ENCODE measurements around the gene NKAIN2.

DNA sequence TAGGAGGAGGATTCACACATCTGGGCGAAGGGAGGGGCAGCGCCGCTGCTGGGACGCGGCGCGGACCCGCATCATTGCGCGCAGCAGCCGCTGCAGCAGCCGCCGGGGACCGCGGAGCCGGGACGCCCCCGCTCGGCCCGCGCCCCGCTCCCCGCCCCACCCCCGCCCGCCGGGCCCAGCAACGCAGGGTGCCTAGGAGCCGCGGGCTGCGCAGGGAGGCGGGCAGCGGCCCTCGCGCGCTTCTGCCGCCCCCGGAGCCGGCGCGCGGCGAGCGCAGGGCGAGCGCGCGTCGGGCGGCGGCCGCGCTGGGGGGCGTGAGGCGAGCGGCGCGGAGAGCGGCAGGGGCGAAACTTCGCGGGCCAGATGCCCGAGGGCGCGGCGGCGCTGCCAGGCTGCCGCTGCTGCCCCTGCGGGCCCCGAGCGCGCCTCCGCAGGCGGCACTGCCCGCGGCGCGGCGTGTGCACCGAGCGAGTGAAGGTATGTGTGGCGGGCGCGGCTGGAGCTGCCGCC, at the start of gene NKAIN2:
- TF ChIP-seq CTCF (conservative IDR thresholded peaks at IDR 0.05 in 1 of 2, IDR thresholded peaks at IDR 0.05 in 1 of 2; ENCODE audit: extremely low read depth in 1 of 2, insufficient read depth in 1 of 2, low read depth in 1 of 2, low read length in 2 of 2) (no peak), EZH2 (IDR thresholded peaks at IDR 0.05; ENCODE audit: borderline replicate concordance, low read length) (no peak)

Data from mammary epithelial cell (primary cell).